ENCODE results near the gene SPAST.
"Not testable (repeated sequence)": the region's sequence is repeated elsewhere in the genome, so short reads cannot be mapped to it uniquely, and the experiment has no call there.

The SPAST gene, protein sequence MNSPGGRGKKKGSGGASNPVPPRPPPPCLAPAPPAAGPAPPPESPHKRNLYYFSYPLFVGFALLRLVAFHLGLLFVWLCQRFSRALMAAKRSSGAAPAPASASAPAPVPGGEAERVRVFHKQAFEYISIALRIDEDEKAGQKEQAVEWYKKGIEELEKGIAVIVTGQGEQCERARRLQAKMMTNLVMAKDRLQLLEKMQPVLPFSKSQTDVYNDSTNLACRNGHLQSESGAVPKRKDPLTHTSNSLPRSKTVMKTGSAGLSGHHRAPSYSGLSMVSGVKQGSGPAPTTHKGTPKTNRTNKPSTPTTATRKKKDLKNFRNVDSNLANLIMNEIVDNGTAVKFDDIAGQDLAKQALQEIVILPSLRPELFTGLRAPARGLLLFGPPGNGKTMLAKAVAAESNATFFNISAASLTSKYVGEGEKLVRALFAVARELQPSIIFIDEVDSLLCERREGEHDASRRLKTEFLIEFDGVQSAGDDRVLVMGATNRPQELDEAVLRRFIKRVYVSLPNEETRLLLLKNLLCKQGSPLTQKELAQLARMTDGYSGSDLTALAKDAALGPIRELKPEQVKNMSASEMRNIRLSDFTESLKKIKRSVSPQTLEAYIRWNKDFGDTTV

DNA sequence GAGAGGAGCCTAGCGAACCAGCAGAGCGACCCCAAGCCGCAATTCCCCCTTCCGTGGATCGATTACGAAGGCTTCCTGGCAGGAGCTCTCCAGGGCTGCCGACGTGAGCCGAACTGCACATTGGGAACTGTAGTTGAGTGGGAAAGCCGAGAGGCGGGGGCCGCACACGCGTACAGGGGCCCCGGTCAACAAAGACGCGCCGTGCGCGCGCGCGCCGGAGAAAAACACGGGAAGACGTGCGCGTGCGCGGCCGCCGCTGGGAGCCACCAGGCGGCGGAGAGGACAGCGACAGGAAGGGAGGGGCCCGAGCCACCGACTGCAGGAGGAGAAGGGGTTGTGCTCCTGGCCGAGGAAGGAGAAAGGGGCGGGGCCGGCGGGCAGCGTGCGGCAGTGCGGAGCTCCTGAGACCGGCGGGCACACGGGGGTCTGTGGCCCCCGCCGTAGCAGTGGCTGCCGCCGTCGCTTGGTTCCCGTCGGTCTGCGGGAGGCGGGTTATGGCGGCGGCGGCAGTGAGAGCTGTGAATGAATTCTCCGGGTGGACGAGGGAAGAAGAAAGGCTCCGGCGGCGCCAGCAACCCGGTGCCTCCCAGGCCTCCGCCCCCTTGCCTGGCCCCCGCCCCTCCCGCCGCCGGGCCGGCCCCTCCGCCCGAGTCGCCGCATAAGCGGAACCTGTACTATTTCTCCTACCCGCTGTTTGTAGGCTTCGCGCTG lies at the start of gene SPAST:
TSS of gene SPAST (plus strand) at position 247 of the 711 bp plus-strand sequence. CDS start at position 523, 276 bp downstream.
- peak within 1 kb of the TSS; percentile 74 for H3K27ac ChIP-seq
- TF ChIP-seq ZFX (IDR thresholded peaks at IDR 0.05): no peak
- TF ChIP-seq, protein P1, sequence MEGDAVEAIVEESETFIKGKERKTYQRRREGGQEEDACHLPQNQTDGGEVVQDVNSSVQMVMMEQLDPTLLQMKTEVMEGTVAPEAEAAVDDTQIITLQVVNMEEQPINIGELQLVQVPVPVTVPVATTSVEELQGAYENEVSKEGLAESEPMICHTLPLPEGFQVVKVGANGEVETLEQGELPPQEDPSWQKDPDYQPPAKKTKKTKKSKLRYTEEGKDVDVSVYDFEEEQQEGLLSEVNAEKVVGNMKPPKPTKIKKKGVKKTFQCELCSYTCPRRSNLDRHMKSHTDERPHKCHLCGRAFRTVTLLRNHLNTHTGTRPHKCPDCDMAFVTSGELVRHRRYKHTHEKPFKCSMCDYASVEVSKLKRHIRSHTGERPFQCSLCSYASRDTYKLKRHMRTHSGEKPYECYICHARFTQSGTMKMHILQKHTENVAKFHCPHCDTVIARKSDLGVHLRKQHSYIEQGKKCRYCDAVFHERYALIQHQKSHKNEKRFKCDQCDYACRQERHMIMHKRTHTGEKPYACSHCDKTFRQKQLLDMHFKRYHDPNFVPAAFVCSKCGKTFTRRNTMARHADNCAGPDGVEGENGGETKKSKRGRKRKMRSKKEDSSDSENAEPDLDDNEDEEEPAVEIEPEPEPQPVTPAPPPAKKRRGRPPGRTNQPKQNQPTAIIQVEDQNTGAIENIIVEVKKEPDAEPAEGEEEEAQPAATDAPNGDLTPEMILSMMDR (conservative IDR thresholded peaks at IDR 0.05): peak; percentile 36

DNA sequence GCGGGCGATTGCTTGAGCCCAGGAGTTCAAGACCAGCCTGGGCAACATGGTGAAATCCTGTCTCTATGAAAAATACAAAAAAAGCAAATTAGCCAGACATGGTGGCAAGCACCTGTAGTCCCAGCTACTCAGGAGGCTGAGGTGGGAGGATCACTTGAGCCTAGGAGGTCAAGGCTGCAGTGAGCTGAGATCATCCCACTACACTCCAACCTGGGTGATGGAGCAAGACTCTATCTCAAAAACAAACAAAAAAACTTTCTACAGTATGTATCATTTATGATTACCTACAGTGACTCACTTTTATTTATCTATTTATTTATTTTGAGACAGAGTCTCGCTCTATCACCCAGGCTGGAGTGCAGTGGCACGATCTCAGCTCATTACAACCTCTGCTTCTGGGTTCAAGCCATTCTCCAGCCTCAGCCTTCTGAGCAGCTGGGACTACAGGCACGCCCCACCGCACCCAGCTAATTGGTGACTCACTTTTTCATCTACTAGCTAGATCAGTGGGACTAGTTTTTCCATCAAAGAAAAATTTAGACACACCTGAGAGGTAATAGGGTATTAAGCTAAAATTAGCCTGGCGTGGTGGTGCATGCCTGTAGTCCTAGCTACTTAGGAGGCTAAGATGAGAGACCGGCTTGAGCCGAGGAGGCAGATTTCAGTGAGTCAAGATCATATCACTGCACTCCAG lies 44.4 kb upstream of the SPAST start:
- not testable (repeated sequence) for H3K27ac ChIP-seq

DNA sequence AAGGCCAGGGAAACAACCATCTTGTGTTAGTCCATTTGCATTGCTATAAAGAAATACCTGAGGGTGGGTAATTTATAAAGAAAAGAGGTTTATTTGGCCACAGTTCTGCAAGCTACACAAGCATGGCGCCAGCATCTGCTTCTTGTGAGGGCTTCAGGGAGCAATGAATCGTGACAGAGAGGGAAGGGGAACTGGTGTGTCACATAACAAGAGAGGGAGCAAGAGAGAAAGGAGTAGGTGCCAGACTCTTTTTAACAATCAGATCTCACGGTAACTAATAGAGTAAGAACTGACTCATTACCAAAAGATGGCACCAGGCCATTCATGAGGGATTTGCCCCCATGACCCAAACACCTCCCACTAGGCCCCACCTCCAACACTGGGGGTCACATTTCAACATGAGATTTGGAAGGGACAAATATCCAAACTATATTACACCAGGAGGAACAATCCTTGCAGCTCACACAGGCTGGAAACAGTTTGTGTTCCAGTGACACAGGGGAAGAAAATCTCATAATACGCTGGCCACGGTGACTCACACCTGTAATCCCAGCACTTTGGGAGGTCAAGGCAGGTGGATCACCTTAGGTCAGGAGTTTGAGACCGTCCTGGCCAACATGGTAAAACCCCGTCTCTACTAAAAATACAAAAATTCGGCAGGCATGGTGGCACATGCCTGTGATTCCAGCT lies 29.0 kb upstream of the SPAST start:
- not testable (repeated sequence) for H3K27ac ChIP-seq

DNA sequence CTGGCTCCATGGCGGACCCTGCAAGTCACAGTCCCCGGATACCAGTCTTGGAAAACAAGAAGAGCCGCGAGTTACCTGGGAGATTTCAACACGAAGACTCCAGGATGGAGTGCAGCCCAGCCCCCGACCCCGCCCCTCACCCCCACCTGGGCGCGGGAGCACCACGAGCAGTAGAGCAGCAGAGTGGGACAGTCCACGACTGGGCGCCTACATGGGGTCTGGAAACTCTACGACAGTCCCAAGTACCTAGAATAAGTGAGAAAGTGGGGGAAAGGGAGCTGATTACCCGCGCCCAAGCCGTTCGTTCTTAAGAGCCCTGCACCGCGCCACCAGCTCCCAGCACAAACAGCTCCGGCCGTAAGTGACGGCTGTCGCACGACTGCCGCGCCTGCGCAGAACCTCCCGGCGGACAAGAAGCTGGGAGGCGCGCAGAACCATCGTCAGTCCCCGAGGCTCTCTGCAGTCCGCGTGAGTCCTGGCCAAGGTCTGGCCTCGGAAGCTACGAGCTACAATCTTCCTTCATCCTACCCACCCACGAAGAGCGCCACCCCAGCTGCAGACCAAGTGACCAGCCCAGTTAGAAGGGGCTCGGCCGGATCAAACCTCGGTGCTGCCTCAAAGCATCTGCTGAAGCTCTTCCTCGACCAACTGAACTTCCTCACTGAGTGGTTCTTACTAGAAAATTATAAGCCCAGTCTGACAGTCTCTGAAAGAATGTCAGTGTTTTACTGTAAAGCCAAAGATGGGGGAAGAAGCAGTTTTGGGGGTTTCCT lies 23.7 kb upstream of the SPAST start, which contains the start of gene DPY30:
TSS of gene DPY30 (minus strand) at position 359 of the 773 bp plus-strand sequence. CDS start at position 10, 349 bp downstream.
- TF ChIP-seq ZFX (IDR thresholded peaks at IDR 0.05): no peak
- TF ChIP-seq, protein P1 (conservative IDR thresholded peaks at IDR 0.05): no peak
- peak within 1 kb of the TSS; percentile 66 for H3K27ac ChIP-seq

DNA sequence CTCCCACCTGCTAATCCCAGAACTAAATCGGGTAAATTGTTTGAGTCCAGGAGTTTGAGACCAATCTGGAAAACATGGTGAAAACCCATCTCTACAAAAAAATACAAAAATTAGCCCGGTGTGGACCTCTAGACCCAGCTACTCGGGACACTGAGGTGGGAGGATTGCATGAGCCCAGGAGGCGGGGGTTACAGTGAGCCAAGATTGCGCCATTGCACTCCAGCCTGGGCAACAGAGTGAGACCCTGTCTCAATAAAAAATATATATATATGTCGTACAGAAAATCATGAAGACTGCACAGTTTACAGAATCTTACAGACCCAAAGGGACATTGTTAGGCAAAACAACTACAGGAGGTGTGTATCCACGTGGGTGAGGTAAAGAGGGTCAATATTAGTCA lies 19.8 kb upstream of the SPAST start:
- TF ChIP-seq, protein P1 (conservative IDR thresholded peaks at IDR 0.05): no peak
- TF ChIP-seq ZFX (IDR thresholded peaks at IDR 0.05): no peak
- no peak overlapping the region for H3K27ac ChIP-seq

DNA sequence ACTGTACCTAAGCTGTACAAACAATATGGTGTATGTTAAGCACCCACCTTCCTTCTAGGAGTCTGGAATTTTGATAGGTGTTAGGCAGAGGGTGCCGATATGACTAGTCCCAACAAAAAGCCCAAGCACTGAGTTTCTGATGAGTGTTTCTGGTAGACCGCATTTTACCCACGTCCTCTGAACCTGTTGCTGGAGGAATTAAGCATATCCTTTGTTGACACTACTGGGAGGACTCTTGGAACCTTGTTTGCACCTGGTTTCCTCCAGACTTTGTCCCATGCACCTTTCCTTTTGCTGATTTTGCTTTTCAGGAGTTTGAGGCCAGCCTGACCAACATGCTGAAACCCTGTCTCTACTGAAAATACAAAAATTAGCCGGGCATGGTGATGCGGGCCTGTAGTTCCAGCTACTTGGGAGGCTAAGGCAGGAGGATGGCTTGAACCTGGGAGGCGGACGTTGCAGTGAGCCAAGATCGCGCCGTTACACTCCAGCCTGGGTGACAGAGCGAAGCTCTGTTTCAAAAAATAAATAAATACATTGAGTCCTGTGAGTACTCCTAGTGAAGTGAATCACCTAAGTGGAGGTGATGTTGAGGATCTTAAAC lies 11.4 kb upstream of the SPAST start:
- H3K27ac ChIP-seq: no peak overlapping the region
- TF ChIP-seq, protein P1 (conservative IDR thresholded peaks at IDR 0.05): no peak
- TF ChIP-seq ZFX (IDR thresholded peaks at IDR 0.05): no peak

DNA sequence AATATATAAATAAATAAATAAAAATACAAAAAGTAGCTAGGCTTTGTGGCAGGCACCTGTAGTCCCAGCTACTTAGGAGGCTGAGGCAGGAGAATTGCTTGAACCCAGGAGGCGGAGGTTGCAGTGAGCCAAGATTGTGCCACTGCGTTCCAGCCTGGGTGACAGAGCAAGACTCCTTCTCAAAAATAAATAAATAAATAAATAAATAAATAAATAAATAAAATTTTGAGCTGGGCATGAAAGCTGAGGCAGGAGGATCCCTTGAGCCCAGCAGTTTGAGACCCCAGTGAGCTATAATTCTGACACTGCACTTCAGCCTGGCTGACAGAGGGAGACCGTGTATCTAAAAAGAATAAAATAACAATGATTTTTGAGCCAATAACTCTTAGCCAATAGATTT lies 8.8 kb upstream of the SPAST start:
- H3K27ac ChIP-seq: not testable (repeated sequence)

Data from C4-2B (cell line).